Testis (tissue), 3 donors: Measurements from ENCODE around the gene ABCA3. TPM values are rescaled to one million over a fixed set of nuclear protein-coding genes. Genes with fewer than 3 reads are reported as not detected.

ENCODE experiments used
- DNase-seq: peaks from one replicate; pipeline ENCODE4 v3.0.0-alpha.2; 2019
- H3K27ac ChIP-seq, 2 donors: fragments of 200-600 bp; sonication (generic); one replicate each; pipeline ENCODE4 v1.5.1; 2019
- H3K27me3 ChIP-seq: fragments of 200-600 bp; sonication (generic); one replicate; pipeline ENCODE4 v1.5.1; 2019
- H3K36me3 ChIP-seq: fragments of 200-600 bp; sonication (generic); one replicate; pipeline ENCODE4 v1.5.1; 2017; ENCODE audit warnings: low read depth; ENCODE audit errors: missing control alignments
- H3K4me1 ChIP-seq: fragments of 200-600 bp; sonication (generic); one replicate; pipeline ENCODE4 v1.5.1; 2019
- H3K4me3 ChIP-seq, 2 donors: fragments of 200-600 bp; sonication (generic); one replicate each; pipeline ENCODE4 v1.5.1; 2017 to 2019
- H3K9me3 ChIP-seq: fragments of 200-600 bp; sonication (generic); one replicate; pipeline ENCODE4 v1.5.1; 2017
- CTCF ChIP-seq, 3 experiments: fragments of 450-650 bp in 2 of 3; fragments of 200-600 bp in 1 of 3; sonication (generic) in 1 of 3; IDR thresholded peaks; one replicate each; pipeline ENCODE4 v1.5.1; 2016 to 2019; ENCODE audit warnings: antibody characterized with exemption in 3 of 3, mild to moderate bottlenecking in 2 of 3, moderate library complexity in 1 of 3
- POLR2A ChIP-seq: fragments of 450-650 bp; IDR thresholded peaks from one replicate; pipeline ENCODE4 v1.6.1; 2017; ENCODE audit warnings: antibody characterized with exemption, mild to moderate bottlenecking, moderate library complexity
- WGBS, 2 donors: methylation state at CpG; one replicate each; pipeline ENCODE4 v1.1.5; 2018; 5-methylcytosine and 5-hydroxymethylcytosine counted together
- intact Hi-C: fragments of 100-400 bp; cut with DNase I; formaldehyde crosslinking; loops from one replicate; pipeline ENCODE4 v1.15.1; 2023; ENCODE audit warnings: low total_unique reads
- polyA plus RNA-seq: library from polyadenylated mRNA; stranded (reverse); fragments of 350-450 nt; fragmentation: Illumina TruSeq; extraction: RNeasy Lipid Tissue Mini Kit (QIAGEN cat#74804); gene quantifications from one replicate; pipeline ENCODE4 v1.2.3, GENCODE V29; 2014; ENCODE audit warnings: low read depth, low replicate concordance; ENCODE audit not compliant: insufficient read depth
- total RNA-seq, 2 donors: library from RNA; depleted of rRNA; stranded (reverse); fragments of >200 nt; gene quantifications; one replicate each; pipeline ENCODE4 v1.2.3, GENCODE V29; 2016

ABCA3 gene
- total and polyA plus RNA-seq, 3 donors from 2014 or later = 24.5 to 38.1 (median 35.1) TPM

GRCh38 chr16:2252806-2253148, 87.8 kb downstream of the ABCA3 start:
- Histone ChIP-seq H3K27me3 (no peaks in the 10 kb centered on the region), H3K4me1 (peaks cover 14% of the 10 kb centered on the region), H3K4me3 (no peak overlapping the region), H3K9me3 (no peaks in the 10 kb centered on the region), H3K27ac (no peak overlapping the region), H3K36me3 (no peaks in the 10 kb centered on the region)
- intact Hi-C loops = loop anchor here (10.0 kb wide), 1 partner anchor 98 kb away; the partner anchor contains the start of gene TRAF7
- 95 to 97% methylated on average over 7 of the region's 7 CpGs for WGBS, 2 donors
- no peak for DNase-seq
- TF ChIP-seq POLR2A (no peak), CTCF (IDR thresholded peaks at IDR 0.05) (no peak)

GRCh38 chr16:2251296-2252111, 89.0 kb downstream of the ABCA3 start, which contains the start of gene ECI1:
TSS of gene ECI1 (minus strand) at chr16:2251587. CDS start at chr16:2251566, 21 bp downstream.
- H3K36me3 ChIP-seq = no peaks in the 10 kb centered on the region
- no peaks in the 10 kb centered on the region for H3K9me3 ChIP-seq
- intact Hi-C loops = loop anchor here (10.0 kb wide), 1 partner anchor 97 kb away; the partner anchor contains the start of gene TRAF7
- WGBS, 2 donors = 1 to 2% methylated on average over 8 to 30 of the region's 88 CpGs
- H3K27me3 ChIP-seq = no peaks in the 10 kb centered on the region
- TF ChIP-seq POLR2A (no peak), CTCF (IDR thresholded peaks at IDR 0.05) (peak; percentile 63 to 88 (median 72))
- DNase-seq = peak; percentile 96
- H3K4me1 ChIP-seq = peaks cover 14% of the 10 kb centered on the region
- H3K4me3 ChIP-seq = peak within 1 kb of the TSS; percentile 70 to 91
- H3K27ac ChIP-seq = peak within 1 kb of the TSS; percentile 55 to 88

GRCh38 chr16:2250652-2251295, 89.8 kb downstream of the ABCA3 start:
- H3K4me1 ChIP-seq = peaks cover 14% of the 10 kb centered on the region
- intact Hi-C loops = loop anchor here (10.0 kb wide), 1 partner anchor 96 kb away; the partner anchor contains the start of gene TRAF7
- DNase-seq = peak; percentile 44
- no peaks in the 10 kb centered on the region for H3K9me3 ChIP-seq
- 2% methylated on average over 22 to 31 of the region's 35 CpGs for WGBS, 2 donors
- peak overlapping the region; percentile 55 to 88 for H3K27ac ChIP-seq
- H3K27me3 ChIP-seq = no peaks in the 10 kb centered on the region
- peak overlapping the region; percentile 70 to 91 for H3K4me3 ChIP-seq
- H3K36me3 ChIP-seq = no peaks in the 10 kb centered on the region
- no peak for TF ChIP-seq CTCF (IDR thresholded peaks at IDR 0.05)

- no peak overlapping the region for H3K4me3 ChIP-seq
- intact Hi-C loops = no loop called here
- no peaks in the 10 kb centered on the region for H3K27me3 ChIP-seq
- no peak for DNase-seq
- 91 to 93% methylated on average over 11 to 18 of the region's 18 CpGs for WGBS, 2 donors
- no peaks in the 10 kb centered on the region for H3K36me3 ChIP-seq
- TF ChIP-seq CTCF (IDR thresholded peaks at IDR 0.05) = no peak
- no peak for TF ChIP-seq POLR2A
- H3K9me3 ChIP-seq = no peaks in the 10 kb centered on the region
- peaks cover 6% of the 10 kb centered on the region for H3K4me1 ChIP-seq
- H3K27ac ChIP-seq = no peak overlapping the region
These were observed 94.1 kb downstream of the ABCA3 start for GRCh38 chr16:2246301-2246885.
